NOMO-1 treated with DMSO at 0.1 percent for 48 hours (cell line): ENCODE measurements around the gene LRRC4C.
"Not testable (repeated sequence)": the region's sequence is repeated elsewhere in the genome, so short reads cannot be mapped to it uniquely, and the experiment has no call there.

Source experiments
- DNase-seq: peaks from one replicate; lab custom pipeline; 2025; ENCODE audit not compliant: unreplicated experiment; lab: John Stamatoyannopoulos, UW

Gene LRRC4C

GRCh38 chr11:40188848-40189247, 1270.6 kb downstream of the LRRC4C start:
- no peak for DNase-seq

- DNase-seq, result no peak
Observed at GRCh38 chr11:40187295-40187694, 1272.2 kb downstream of the LRRC4C start.

- DNase-seq, result no peak
Observed at GRCh38 chr11:40186437-40187263, 1272.8 kb downstream of the LRRC4C start.

DNA sequence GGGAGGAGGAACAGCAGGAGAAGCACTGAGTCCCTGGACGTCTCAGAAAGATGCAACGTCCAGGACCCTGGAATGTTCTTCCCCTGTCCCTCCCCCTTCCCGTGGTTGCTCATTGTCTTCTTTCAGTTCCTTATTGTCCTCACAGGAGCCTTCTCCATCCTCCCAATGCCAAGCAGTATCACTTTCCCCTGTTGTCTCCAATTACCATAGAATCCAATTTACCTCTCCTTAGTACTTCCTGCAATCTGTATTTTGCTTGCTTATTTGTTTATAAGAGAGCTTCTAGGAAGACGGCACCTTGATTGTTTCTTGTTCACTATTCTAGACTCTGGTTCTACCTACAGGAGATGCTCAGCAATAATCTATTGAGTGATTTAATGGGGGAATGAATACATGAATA, 1273.7 kb downstream of the LRRC4C start:
- DNase-seq, result no peak

GRCh38 chr11:40183073-40184064, 1276.1 kb downstream of the LRRC4C start:
- DNase-seq, result no peak

- no peak for DNase-seq
Observed at GRCh38 chr11:40179541-40179940, 1279.9 kb downstream of the LRRC4C start.

GRCh38 chr11:40178470-40178869, 1281.0 kb downstream of the LRRC4C start:
- DNase-seq, result no peak

GRCh38 chr11:40175980-40176379, 1283.5 kb downstream of the LRRC4C start:
- DNase-seq, result no peak

GRCh38 chr11:40170078-40170477, 1289.4 kb downstream of the LRRC4C start:
- DNase-seq, result no peak

- no peak for DNase-seq
Observed at GRCh38 chr11:40168414-40168813, 1291.0 kb downstream of the LRRC4C start.

DNA sequence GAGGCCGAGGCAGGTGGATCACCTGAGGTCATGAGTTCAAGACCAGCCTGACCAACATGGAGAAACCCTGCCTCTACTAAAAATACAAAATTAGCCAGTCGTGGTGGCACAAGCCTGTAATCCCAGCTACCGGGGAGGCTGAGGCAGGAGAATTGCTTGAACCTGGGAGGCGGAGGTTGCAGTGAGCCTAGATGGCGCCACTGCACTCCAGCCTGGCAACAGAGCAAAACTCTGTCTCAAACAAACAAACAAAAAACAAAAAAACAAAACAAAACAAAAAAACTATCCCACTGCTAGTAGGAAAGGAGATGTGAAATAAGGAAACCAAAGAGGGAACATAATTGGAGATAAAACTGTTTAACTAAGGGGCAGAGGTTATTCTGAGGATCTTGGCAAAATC, 1291.6 kb downstream of the LRRC4C start:
- DNase-seq, result not testable (repeated sequence)

- no peak for DNase-seq
Observed at GRCh38 chr11:40166892-40167291, 1292.6 kb downstream of the LRRC4C start.

DNA sequence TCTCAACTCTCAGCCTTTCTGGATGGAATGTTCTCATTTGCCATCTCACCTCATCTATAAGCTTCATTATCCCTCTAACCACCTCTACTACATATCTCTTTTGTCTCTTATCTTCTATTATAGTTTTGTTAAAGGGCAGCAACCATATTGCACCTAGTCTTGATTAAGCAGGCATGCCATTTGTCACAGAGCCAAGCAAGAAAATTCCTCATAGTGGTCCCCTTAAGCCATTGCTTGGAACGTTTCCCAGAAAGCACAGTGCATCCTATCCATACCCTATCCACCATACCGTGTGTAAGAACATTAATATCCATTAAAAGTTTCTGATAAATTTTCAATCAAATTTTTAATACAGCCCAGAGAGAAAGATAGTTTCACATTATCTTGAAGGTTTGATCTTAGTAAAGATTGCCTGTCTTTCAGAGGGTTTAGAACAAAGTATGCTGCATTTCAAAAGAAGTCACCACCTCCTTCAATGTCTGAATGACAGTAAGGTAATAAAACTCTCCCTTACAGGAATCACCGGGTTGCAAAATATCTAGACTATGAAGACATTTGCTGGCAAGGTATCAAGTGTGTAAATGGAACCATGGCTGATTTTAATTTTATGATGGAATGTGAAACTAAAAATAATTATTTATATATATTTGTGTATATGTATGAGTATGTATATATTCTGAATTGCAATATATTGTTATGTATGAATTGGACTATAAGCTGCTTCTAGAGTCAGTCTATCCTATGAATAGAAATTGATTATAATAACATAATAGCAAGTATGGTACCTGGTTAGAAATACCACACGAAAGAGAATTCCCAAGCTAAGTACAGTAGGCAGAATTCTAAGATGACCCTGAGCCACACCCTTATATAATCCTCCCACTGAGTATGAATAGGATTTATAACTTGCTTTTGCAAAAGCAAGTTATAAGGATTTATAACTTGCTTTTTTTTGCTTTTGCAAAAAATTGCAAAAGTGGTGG, 1296.3 kb downstream of the LRRC4C start:
- no peak for DNase-seq

GRCh38 chr11:40161854-40162410, 1297.5 kb downstream of the LRRC4C start:
- no peak for DNase-seq

DNA sequence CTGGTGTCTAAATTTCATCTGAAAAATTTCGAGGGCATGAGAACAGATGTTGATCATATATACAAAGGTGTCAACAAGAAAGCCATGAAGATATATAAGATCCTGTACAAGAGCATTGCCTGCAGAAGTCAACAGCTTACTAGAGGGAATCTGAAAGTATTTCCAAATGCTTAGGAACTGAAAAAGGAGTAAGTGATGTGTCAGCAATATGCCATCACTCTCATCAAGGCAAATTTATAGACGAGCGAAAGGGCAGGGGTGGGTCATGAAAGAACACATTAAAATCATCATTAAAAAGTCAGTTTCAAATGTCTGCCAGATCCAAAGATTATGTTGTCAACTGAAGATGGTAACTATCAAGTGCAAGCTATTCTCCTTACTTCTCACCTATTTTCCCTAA, 1299.0 kb downstream of the LRRC4C start:
- no peak for DNase-seq

GRCh38 chr11:40149721-40150120, 1309.7 kb downstream of the LRRC4C start:
- DNase-seq, result no peak

- no peak for DNase-seq
Observed at GRCh38 chr11:40140560-40140959, 1318.9 kb downstream of the LRRC4C start.

- no peak for DNase-seq
Observed at GRCh38 chr11:40139536-40139935, 1319.9 kb downstream of the LRRC4C start.

DNA sequence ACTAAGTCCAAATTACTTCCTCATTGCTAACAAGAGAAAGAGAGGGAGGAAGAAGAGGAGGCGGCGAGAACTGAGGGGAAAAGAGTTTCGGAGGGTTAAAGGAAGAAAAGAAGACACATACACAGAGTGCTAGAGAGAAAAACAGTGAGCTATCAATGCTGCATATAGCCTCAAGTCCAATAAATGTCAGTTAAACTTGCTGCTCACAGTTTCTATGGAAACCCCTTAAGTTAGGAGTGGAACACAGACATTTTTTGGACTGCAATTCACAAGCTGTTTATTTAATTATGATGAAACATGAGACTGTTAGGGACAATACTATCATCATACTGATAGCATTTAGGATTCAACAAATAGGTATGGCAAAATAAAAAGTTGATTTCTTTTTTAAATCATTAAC, 1320.4 kb downstream of the LRRC4C start:
- DNase-seq, result no peak

DNA sequence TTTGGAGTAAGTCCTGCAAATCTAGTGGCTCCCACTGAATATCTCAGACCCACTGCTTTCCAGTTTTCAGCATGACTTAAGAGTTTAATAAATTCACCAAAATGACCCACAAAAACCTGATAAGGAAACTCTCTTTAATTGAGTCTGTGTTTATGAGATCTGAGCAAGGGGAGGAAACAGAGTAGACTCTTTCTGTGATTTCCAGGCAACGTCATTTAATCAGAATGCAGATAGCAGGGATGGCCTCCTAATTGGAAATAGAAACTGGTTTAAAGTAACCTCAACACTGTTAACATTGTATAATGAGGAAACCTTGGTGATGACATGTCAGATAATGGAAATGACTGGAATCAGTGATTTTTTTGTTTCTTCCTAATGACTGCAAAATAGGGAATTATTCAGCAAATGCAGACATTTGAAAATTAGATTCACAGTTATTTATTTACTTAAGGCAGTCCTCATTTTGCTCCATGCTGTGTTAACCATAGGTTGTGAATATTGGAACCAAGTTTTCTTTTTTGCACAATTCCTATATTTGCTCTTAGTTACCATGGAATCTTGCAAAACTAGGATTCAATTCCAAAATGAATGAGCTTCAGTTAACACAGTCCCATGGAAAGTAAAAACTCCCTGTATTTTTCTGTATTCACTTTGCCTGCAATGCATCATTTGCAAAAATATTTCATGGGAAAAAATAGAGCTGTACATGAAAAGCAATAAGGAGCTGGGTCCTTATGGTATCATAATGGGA, 1324.5 kb downstream of the LRRC4C start:
- no peak for DNase-seq
